Measurements from ENCODE around the gene ZNF610.
"Not testable (repeated sequence)": the region's sequence is repeated elsewhere in the genome, so short reads cannot be mapped to it uniquely, and the experiment has no call there.

Gene ZNF610

DNA sequence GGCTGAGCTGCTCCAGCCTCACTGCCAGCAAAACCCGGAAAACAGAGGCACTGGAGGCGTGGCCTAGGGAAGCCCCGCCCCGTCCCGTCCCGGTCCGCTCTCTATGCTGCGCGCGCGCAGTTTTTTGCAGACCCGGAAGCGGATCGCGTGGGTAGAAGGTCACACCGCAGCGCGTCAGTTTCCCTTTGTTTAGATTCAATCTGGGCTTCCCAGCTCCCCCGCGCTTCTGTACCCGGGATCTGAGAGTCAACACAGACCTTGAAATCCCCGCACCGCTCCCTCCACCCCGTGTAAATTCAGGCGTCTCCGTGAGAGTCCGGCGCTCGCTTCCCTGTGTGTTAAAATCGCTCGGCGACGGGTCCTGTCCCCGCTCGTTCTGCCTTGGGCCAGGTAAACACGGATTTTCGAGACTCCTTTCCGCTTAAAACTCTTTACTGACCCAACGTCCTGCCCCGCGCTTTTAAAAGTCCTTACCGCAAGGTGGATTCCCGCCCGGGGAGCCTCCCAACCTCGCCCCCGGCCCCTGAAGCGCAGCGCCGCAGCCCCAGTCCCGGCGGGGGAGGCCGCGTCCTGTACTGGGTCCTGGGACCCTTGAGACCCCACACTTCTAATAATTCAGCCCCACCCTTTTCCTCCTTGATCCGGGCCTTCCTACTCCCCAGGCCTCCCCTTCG lies at the start of gene ZNF610:
Gene ZNF610, plus strand, starts transcription at position 127 of the 674 bp plus-strand sequence. CDS start 12,930 bp downstream, outside the sequence.
- DNase-seq: peak; percentile 84

GRCh38 chr19:52286256-52286655 lies 49.8 kb upstream of the ZNF610 start:
- DNase-seq: no peak

DNA sequence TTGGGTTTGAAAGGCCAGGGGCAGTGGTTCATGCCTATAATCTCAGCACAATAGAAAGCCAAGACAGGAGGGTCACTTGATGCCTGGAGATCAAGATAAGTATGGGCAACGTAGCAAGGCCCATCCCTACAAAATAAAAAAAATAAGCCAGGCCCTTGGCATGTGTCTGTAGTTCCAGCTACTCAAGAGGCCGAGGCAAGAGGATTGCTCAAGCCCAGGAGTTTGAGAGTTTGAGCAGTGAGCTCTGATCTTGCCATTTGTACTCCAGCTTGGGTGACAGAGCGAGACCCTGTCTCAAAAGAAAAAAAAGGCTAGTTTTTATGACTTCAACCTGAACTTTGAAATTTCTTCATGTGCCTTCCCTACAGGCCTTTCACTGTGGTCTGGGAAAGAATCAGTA lies 44.3 kb upstream of the ZNF610 start:
- no peak for DNase-seq

DNA sequence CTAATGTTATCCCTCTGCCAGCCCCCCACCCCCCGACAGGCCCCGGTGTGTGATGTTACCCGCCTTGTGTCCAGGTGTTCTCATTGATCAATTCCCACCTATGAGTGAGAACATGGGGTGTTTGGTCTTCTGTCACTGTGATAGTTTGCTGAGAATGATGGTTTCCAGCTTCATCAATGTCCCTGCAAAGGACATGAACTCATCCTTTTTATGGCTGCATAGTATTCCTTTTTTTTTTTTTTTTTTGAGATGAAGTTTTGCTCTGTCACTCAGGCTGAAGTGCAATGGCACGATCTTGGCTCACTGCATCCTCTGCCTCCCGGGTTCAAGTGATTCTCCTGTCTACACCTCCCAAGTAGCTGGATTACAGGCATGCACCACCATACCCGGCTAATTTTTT lies 43.1 kb upstream of the ZNF610 start:
- DNase-seq: not testable (repeated sequence)

- DNase-seq: no peak
Measured at GRCh38 chr19:52296400-52296772, 39.7 kb upstream of the ZNF610 start.

GRCh38 chr19:52296773-52297600 lies 39.1 kb upstream of the ZNF610 start, which contains the start of gene ZNF480:
Gene ZNF480, plus strand, starts transcription at chr19:52297169. Its CDS starts 3,244 bp downstream, at chr19:52300413.
- peak; percentile 74 for DNase-seq

GRCh38 chr19:52297601-52298364 lies 38.3 kb upstream of the ZNF610 start:
- no peak for DNase-seq

DNA sequence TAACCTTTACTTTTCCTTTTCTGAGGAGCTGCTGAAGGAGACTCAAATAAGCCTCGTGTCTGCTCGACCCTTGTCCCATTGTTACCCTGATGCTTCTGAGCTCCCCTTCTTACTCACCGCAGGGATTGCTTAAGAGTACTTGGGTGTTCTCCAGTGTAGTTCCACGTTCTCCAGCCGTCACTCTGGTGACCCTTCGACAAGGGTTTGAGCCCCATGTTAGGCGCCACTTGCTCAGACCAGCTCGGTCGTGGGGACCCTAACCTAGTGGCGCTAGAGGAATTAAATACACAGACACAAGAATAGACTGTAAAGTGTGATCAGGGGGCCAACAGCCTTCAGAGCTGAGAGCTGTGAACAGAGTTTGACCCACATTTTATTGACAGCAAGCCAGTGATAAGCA lies 28.8 kb upstream of the ZNF610 start:
- peak; percentile 4 for DNase-seq

DNA sequence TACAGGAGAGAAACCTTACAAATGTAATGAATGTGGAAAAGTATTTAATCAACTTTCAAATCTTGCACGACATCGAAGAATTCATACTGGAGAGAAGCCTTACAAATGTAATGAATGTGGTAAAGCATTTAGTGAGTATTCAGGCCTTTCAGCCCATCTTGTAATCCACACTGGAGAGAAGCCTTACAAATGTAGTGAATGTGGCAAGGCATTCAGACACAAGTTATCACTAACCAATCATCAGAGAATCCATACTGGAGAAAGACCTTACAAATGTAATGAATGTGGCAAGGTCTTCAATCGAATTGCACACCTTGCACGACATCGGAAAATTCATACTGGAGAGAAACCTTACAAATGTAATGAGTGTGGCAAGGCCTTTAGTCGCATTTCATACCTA lies 13.6 kb upstream of the ZNF610 start:
- no peak for DNase-seq

DNA sequence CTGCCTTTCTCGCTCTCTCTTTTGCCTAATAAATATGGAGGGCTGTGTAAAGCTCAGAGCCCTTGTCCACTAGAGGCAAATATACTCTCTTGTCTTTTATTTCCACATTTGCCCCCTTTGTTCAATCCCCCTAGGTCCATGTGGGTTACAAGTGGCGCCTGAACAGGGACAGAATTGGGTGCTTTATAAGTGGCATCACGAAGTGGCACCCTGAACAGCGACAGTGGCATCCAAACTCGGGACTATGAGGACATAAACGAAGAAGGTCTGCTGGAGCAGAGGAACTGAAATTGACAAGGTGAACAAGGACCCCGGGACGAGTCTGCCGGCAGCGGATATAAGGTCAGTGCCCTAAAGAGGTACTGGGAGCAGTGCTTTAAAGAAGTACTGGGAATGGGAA lies 4.3 kb upstream of the ZNF610 start:
- DNase-seq: no peak

DNA sequence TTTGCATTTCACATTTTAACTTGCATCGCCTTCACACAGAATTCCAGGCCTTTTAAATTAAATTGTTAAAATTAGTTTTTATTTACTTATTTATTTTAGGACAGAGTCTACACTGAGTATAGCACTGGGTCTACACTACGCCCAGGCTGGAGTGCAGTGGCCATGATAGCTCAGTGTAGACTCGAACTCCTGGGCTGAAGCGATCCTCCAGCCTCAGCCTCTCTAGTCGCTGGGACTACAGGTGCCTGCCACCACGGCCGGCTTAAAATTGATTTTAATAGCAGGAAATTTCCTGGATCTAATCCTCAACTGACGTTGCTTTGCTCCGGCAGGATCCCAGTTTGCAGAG lies 301 bp upstream of the ZNF610 start:
- no peak for DNase-seq

- no peak for DNase-seq
Measured at GRCh38 chr19:52336791-52337381, 843 bp downstream of the ZNF610 start.

- DNase-seq: not testable (repeated sequence)
Measured at GRCh38 chr19:52339022-52339421, 3.0 kb downstream of the ZNF610 start.

DNA sequence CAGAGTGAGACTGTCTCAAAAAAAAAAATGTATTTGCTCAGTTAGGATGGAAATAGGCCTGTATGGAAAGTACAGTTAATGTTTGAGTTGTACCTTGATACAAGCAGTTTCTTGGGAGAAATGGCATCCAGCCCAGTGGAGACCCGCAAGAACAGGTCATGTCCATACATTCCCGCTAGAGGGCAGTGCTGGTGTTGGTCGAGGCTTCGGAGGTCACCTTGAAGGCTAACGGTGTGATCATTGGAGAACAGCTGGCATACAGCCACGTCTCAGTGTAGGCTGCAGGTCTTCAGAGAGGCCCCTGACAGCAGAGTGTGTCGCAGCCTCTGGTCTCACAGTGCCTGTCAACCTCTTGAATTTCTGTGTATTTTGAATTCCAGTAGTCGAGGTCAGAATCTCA lies 7.5 kb downstream of the ZNF610 start:
- DNase-seq: no peak

GRCh38 chr19:52345162-52345561 lies 9.1 kb downstream of the ZNF610 start:
- DNase-seq: no peak

- DNase-seq: no peak
Measured at GRCh38 chr19:52351512-52351911, 15.5 kb downstream of the ZNF610 start.

- DNase-seq: no peak
Measured at GRCh38 chr19:52366414-52366824, 30.4 kb downstream of the ZNF610 start.

DNA sequence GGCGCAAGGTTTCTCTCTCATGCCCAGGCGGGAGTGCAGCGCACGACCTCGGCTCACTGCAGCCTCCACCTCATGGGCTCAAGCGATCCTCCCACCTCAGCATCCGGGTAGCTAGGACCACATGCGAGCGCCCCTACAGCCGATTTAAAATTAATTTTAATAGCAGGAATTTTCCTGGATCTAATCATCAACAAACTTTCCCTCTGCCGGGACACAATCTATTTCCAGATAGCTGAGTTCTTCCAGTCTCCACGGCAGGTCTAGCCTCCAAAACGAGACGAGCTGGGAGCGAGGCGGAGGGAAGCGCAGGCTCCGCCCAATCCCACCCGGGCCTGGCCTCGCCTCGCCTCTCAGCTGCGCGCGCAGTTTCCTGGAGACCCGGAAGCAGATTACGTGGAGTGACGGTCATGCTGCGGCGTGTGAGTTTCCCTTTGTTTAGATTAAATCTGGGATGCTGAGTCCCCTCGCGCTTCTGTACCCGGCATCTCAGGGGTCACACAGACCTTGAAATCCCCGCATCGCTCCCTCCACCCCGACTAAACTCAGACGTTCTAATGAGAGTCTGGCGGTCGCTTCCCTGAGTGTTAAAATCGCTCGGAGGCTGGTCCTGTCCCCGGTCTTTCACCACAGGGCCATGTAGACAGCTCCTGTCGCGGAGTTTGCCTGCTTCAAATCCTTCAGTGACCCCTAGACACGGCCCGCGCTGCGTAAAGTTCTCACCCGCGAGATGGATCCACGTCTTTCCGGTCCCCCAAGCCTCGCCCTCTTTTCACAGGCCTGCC lies 33.7 kb downstream of the ZNF610 start, which contains the start of gene ZNF880:
Gene ZNF880, plus strand, starts transcription at position 365 of the 782 bp plus-strand sequence. Its CDS starts 43 bp downstream, at position 408.
- peak; percentile 93 for DNase-seq

DNA sequence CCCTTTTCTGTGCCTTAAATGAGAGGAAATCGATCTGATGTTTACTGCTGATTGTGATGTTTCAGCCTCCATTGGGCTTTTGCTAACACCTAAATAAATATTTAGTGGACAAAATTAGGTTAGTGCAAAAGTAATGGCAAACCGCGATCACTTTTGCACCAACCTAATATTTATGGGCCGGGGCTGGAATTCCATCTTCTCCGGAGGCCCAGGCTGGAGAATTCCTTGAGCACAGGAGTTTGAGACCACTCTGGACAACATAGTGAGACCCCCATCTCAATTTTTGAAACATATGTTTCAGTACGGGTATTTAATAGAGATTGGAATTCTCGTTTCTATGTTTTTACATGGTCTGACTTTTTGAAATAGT lies 34.3 kb downstream of the ZNF610 start:
- no peak for DNase-seq

GRCh38 chr19:52391135-52391534 lies 55.1 kb downstream of the ZNF610 start:
- no peak for DNase-seq

DNA sequence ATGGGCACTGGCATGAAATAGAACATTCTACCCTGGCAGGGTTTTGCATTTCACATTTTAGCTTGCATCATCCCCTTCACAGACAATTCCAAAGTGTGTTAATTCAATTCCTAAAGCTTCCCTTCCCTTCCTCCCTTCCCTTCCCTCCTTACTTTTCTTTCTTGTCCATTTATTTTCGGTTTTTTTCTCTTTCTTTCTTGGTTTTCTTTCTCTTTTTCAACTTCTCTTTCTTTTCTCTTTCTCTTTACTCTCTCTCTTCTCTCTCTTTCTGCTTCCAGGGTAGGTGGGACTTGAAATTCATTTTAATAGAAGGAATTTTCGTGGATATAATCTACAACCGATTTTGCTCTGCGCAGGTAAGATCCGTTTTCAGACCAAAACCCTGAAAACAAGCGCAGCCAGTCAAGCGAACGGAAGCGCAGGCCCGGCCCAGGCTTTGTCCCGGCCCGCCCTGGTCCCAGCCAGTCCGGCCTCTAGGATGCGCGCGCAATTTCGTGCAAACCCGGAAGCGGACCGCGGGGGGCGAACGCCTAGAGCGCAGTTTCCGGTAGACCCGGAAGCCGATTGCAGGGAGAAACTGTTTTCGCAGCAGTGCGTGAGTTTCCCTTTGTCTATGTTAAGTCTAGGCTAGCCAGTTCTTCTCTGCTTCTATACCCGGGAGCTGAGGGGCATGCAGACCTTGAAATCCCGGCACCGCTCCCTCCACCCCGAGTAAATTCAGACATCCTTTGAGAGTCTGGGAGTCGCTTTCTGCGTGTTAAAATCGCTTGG lies 61.5 kb downstream of the ZNF610 start, which contains the start of gene ZNF528:
Gene ZNF528, plus strand, starts transcription at position 540 of the 771 bp plus-strand sequence. CDS start 4,165 bp downstream, outside the sequence.
- DNase-seq: peak; percentile 95
